Activated CD4-positive, alpha-beta T cell treated with anti-CD3 and anti-CD28 coated beads for 24 hours (primary cell): ENCODE measurements around the gene AKT1.
A peak's percentile ranks its signal among the peaks of the same experiment; 100 is the strongest.
"Not testable (repeated sequence)": the region's sequence is repeated elsewhere in the genome, so short reads cannot be mapped to it uniquely, and the experiment has no call there.

Experiments used
- DNase-seq, 2 donors: peaks; one replicate each; pipeline ENCODE4 v3.0.0-alpha.2; 2020; ENCODE audit warnings: low read depth in 2 of 2

Gene AKT1

DNA sequence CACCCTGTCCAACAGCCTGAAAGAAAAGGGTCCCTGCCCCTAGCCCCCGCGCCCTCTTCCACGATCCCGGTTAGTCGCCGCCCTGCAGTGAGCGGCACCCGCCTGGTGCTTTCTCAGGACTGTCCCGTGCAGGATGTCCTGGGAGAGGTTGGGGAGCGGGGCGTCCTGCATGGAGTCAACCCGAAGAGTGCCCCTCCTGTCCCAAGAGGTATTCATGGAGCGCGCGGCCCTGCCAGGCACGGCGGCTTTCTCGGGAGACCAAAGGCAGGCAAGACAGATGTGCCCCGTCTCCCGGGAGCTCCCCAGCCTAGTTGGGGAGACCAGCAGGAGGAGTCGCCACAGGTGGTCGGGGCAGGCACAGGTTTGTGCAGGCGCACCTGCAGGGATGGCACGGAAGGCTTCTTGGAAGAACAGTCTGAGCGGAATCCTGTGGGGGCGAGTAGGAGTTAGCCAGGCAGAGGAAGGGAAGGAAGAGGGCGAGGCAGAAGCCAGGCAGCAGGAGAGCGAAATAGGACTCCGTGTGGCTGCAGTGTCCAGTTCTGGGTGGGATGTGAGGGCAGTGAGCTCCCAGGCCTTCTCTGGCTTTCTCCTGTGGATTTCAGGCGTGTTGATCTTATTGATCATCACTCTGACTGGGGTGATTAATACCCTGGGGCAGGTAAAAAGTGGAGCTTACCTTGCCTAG lies 41.9 kb downstream of the AKT1 start:
- DNase-seq = no peak

DNA sequence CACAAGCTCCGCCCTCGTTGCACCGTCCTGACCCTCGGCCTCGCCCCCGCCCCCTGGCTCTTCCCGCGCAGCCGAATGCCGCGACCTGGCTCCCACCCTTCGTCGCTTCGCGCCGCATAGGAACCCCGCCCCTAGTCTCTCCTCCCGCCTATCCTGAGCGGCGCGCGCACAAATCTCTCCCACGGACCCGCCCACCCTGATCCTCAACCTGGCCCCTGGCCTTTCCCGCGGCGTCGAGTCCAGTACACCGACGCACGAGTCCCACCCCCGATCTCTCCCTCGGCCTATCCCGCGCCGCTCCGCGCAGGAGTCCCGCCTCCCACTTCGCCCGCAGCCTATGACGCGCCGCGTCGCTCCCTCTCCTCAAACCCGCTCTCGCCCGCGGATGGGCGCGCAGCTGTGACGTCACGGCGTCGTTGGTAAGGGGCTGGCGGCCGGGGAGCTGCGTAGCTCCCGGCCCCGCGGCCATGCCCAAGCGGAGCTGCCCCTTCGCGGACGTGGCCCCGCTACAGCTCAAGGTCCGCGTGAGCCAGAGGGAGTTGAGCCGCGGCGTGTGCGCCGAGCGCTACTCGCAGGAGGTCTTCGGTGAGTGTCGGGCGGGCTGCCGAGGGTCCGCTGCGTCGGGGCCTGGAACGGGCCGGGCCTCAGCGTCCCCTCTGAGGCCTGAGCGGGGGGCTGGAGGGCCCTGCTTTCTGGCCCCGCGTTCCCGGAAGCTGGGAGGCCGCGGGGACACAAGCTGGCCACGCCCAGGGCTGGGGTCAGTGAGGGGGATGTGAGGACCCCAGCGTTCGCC lies 42.6 kb downstream of the AKT1 start, which contains the start of gene SIVA1:
Gene SIVA1 (plus strand): TSS at position 413 of the 793 bp plus-strand sequence. CDS start 55 bp downstream, at position 468.
- peak; percentile 99 to 100 for DNase-seq

DNA sequence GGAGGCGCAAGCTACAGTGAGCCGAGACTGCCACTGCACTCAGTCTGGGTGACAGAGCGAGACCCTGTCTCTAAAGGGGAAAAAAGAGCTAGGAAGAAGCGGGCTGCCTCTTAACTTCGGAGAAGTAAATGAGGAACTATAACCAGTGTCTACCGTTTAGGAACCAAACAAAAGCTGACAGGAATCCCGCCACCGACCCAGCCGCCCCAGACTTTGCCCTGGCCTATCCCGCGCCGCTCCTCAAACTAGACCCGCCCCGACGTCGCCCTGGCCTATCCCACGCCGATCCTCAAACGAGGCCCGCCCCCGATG lies 43.2 kb downstream of the AKT1 start:
- no peak for DNase-seq

DNA sequence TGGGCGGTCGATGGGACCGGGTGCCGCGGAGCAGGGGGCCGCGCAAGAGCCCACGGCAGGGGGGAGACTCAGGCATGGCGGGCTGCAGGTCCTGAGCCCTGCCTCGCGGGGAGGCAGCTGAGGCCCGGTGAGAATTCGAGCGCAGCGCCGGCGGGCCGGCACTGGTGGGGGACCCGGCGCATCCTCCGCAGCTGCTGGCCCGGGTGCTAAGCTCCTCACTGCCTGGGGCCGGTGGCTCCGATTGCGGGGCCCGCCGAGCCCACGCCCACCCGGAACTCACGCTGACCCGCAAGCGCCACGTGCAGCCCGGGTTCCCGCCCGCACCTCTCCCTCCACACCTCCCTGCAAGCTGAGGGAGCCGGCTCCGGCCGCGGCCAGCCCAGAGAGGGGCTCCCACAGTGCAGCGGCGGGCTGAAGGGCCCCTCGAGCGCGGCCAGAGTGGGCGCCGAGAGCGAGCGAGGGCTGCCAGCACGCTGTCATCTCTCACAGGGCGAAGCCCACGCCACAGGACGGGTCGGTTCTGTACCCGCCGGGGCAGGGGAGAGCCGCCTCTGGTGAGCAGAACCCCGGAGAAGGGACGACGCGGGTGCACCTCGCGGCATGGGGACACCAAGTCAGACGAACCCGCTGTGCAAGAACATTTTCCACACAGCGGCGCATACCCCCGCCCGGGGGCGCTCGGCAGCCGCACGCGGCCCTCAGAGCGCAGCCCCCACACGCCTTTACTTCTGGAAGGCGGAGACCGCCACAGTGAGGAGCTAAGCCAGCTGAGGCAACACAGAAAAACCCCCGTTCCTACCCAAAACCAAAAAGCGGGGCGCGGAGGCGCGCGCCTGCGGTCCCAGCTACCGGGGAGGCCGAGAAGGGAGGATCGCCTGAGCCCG lies 43.8 kb downstream of the AKT1 start:
- no peak for DNase-seq

DNA sequence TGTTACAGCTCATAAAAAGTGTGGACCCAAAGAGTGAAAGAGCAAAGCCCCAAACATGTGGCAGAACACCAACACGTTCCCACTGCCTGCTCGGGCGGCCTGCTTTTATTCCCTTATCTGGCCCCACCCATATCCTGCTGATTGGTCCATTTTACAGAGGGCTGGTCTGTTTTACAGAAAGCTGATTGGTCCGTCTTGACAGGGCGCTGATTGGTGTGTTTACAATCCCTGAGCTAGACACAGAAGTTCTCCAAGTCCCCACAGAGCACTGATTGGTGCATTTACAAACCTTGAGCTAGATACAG lies 44.8 kb downstream of the AKT1 start:
- not testable (repeated sequence) for DNase-seq

DNA sequence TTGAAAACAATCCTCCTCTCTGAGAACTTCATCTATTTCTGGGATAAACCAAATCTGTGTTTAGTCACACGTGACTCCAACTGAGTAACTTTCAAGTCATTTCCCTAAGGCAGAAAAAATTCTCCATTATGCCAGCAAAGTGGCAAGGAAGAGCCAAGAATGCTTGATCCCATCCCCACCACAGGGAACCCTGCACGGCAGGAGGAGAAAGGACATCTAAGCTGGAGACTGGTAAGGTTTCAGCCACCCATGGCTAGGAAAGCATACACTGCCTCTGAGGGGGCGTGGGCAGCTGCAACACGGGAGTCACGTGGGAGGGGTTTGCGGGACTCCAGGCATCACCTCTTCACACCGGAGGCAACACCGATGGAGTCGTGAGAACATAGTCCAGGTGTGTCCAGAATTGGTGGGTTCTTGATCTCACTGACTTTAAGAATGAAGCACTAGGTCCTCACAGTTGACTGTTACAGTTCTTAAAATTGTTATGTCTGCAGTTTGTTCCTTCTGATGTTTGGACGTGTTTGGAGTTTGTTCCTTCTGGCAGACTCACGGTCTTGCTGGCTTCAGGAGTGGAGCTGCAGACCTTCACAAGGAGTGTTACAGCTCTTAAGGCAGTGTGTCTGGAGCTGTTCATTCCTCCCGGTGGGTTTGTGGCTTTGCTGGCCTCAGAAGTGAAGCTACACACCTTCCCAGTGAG lies 45.3 kb downstream of the AKT1 start:
- no peak for DNase-seq

DNA sequence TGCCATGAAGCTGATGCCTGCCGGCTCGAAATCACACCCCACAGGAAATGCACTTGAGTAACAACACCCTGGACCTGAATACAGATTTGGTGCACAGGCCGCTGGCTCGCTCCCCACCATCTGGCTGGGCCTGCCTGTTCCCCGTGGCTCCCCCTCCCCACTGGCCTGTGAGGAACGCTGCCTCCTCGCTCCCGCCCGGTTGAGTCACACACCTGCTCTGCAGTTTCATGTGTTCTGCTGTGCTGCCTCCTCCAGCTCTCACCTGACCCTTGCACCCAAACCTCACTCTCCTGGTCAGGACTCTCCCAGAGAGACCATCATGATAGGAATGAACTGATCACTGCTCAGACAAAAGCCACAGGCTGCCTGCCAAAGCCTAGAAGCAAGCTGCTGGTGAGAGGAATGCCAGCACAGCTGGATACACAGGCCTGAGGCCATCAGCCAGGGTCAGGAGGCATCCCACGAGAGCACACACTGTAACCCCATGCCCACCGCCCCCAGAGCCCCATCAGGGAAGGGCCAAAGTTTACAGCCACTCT lies 46.4 kb downstream of the AKT1 start:
- DNase-seq = no peak

DNA sequence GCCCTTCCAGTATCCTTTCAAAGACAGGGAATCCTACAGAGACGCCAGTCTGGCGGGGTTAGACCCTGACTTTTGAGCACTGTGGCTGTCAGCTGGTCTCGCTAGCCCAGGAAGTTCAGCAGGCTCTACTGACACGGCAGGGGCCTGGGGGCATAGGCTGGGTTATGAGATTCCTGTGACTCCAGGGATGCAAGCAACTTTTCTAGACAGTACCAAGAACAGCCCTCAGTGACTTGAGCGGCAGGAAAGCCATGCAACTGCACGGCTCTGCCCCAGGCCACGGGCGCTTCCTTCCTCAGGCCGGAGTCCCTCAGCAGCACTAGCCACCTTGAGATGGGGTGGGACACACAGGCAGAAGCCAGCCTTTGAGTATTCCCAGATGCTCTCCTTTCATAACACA lies 47.7 kb downstream of the AKT1 start:
- no peak for DNase-seq

DNA sequence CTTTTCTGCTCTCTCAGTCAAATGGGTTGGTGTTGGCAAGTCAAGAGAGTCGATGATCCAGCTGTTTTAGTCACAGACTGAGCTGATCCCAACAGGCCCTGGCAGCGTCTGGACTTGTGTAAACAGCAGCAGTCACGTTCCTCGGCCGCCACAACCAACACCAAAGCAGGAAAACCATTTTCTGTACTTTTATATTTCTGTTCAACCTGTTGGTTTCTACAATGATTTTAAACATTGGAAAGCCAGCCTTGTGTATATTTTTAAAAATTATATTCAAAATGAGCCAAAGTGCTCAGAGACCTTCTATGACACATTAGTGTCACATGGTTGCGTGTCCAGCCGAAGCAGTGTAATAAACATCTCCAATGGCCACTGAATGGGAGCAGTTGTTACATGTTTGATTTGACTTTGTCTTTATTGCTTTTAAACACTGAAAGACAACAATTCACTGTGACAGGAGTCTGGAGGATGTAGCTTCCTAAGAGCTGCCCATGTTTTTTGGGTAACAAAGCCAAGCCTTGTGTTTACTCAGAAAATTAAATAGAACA lies 48.5 kb downstream of the AKT1 start:
- DNase-seq = no peak

DNA sequence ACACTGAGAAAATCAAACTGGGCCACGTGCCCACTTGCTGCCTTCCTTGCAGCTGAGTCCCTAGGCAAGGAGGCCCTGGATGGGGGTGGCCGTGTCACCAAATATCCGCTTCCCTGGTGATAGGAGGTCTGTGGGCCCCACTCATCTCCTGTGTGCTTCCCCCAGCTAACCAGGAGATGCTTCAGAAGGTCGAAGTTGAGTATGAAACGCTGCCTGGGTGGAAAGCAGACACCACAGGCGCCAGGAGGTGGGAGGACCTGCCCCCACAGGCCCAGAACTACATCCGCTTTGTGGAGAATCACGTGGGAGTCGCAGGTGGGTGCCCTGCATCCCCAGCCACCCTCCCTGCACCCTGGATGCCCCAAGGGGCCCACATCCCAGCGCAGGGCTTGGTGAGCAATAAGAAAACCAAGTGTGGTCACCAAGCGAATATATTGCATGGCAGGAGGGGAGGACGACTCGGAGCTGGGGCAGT lies 49.4 kb downstream of the AKT1 start:
- no peak for DNase-seq

DNA sequence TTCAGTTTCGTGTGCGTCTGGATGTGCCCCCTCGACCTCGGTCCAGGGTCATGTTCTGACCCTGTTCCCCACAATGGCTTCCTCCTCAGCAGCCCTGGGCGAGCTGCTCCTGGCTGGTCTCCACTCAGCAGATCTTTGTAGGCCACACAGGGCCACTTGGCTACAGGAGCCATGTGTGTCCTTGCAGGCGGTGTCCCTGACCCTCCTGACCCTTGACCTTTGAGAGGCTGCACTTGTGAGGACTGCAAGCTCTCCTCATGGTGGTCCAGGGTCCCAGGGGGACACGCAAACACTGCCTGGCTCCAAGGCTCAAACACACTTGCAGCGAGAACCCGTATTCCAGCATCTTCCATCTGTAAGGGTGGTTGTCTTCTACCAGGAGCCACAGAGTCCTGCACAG lies 50.1 kb downstream of the AKT1 start:
- no peak for DNase-seq

DNA sequence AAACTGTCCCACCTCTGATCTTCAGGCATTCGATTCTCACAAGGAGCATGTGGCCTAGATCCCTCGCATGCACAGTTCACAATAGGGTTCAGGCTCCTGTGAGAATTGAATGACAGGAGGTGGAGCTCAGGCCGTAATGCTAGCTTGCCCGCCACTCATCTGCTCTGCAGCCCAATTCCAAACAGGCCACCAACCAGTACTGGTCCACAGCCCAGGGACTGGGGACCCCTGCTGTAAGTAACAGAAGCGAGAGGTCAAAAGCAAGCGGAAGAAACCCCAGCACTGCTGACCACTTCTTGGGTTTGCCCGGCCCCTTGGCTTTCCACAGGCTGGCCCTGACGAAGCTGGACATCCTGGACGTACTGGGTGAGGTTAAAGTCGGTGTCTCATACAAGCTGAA lies 51.1 kb downstream of the AKT1 start:
- no peak for DNase-seq

DNA sequence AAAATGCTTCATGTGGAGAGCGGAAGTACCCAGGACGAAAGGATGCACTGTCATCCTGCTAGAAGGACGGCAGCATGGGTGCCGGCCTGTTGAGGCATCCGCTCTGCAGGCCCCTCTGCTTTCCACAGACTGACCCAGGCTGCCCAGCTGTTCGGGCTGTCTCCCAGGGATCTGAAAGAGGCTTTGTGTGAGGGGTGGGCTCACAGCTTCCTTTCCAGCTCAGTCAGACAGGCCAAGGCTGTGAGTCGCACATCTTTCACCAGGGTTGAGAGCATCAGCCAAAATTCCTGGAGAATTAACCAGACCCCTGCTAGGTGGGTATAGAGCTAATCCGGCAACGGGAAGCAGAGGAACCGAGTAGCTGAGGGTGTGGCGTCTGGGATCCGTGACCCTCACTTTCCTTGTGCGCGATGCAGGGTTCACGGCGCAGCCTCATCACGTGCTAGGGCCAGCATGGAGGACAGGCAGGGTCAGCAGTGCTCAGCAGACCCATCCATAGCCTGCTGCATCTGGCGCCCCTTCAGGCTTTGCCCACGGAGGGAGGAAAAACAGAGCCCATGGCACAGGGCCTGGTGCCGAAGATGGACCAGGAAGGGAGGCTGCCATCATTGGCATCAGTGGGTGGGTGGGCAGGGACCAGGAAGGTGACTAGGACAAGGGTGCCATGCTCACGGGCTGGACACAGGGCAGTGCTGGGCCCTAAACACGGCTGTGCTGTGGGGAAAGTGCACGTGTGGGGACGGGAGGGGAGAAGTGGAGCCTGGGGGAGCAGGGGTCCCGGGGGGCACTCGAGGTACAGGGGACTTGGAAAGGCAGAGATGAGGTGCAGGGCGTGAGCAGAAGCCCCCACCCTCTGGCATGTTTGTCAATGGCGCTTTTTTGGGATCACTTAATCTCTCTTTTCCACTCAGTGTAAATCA lies 51.8 kb downstream of the AKT1 start:
- DNase-seq = no peak

DNA sequence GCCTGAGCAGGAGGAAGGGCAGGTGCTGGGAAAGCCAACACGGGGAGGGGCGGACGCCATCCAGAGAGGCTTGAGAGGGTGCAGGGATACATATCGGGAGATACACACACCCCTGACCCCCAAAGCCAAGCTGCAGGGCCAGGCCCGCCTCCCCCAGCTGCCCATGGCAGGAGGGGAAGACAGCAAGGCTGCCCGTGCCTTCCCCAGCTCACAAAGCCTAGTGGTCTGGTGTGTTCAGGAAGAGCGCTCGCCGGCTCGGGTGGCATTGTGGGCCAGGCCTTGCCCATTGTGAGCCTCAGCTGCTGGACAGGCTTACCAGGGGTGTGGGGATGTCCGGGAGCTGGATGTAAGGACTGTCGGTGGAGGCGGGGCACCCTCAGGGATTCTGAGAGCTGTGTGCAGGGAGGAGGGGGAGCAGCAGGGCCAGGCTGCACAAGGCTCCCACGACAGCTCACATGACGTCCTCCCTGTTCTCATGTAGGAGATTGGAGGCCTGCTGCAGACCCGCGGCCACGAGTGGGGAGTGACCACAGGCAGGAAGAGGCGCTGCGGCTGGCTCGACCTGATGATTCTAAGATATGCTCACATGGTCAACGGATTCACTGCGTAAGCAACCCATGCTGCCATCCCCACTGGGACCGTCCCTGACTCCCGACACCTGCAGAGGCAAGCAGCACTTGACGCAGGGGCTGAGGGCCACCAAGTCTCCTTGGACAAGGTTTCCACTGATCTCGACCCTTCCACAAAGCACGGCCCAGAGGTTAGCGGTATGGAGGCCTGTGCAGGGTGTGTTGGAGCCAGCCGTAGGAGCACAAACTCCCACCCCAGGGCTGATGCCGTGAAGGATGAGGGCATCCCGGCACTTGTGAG lies 52.7 kb downstream of the AKT1 start:
- DNase-seq = no peak

DNA sequence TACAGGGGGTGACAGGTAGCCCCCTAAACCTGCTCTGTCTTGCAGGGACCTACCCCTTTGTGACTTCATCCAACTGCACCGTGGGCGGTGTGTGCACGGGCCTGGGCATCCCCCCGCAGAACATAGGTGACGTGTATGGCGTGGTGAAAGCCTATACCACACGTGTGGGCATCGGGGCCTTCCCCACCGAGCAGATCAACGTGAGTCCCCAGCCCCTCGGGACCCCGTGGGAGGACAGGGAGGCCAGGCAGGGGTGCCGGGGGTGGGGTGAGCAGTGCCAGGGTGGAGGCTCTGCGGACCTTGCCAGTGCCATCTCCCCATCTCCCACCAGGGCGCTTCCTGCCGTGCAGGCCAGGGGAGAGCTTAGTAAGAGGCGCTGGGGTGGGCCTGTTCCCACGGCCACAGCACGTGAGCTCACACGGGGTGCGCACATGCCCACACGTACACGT lies 53.7 kb downstream of the AKT1 start:
- DNase-seq = no peak

DNA sequence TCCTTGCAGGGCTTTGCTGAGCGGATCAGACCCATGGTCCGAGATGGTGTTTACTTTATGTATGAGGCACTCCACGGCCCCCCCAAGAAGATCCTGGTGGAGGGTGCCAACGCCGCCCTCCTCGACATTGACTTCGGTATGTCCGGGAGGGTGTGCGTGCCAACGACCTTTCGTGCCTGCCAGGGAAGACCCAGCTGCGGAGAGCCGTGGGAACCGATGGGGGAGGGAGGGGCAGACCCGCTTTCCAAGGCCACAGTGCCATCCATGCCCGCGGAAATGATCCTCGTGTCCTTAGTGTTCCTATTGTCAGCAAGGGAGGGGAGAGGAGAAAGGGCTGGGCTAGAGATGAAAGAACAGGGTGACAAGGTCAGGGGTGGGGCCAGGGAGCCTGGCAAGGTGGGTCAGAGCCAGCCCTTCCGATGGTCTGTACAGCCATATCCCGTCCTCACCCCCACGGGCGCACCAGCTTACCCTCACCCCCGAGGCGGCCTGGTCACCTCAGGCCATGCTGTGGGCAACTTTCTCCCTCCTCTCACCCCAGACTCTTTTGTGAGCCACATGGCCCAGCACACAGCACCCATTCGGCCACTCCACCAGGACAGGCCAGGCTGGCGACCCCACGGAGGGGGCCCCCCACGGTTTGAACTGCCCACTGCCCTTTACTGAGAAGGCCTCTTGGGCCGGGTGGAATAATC lies 54.3 kb downstream of the AKT1 start:
- DNase-seq = no peak

DNA sequence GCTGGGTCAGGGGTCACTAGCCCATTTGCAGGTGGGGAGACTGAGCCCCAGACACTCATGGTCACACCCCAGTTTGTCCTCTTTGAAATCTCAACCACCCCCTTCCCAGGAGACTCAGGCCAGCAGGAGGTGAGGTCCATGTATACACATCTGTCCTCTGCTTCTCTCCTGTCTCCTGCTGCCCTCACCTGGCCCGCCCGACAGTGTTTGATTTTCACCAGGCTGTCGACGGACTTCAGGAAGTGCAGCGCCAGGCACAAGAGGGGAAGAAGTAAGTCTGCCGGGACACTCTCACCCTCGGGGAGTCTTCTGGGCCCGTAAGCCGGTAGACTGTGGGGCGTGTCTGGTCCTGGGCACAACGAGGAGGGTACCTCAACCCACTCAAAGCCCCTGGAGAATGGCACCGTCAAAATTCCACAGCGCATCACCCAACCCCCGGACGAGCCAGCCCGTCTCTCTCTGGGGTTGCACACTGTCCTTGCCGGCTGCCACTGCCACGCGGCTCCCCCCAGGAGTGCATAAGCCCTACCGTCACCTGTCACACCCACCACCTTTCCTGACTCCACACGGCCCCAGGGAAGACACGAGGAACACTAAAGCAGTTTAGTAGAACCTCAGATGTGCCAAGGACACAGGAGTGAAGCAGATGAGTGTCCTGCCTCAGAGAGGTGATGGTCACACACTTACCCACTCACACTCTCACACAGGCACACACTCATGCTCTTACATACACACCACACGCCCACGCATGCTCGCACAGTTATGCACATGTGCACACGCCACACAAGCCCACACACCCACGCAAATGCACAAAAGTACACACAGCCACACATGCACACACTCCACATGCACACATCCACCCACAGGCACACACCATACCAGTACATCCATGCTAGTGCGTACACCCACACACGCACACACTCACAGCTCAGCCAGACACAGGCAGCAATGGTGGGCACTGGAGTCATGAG lies 55.7 kb downstream of the AKT1 start:
- DNase-seq = no peak
